ENCODE results near the gene KBTBD7. TPM values are rescaled to one million over a fixed set of nuclear protein-coding genes. Genes with fewer than 3 reads are reported as not detected.

KBTBD7 gene
- total and polyA plus RNA-seq, 2 of the 8 experiments (the other 6 are each of a cell fraction or from before 2014, with no cell fraction given), result 10.2 to 17.4 TPM

GRCh38 chr13:41144576-41144975 is 49.8 kb downstream of the KBTBD7 start:
- Histone ChIP-seq H4K8ac (ENCODE audit: extremely low read depth, insufficient read depth, low read length) (no peak overlapping the region), H3K9me3 (ENCODE audit: insufficient read depth in 2 of 2, low read depth in 1 of 2, low read length in 1 of 2) (peaks cover 20 to 23% of the 10 kb centered on the region in 2 experiments), H3K18ac (ENCODE audit: extremely low read depth, low read length) (no peak overlapping the region), H4K91ac (replicated peaks; ENCODE audit: insufficient read length, low read length) (no peak overlapping the region), H3K4ac (replicated peaks; ENCODE audit: insufficient read length, low read depth, low read length) (no peak overlapping the region), H3K56ac (replicated peaks; ENCODE audit: insufficient read length, low read depth, low read length) (no peak overlapping the region), H3K9ac (replicated peaks in 1 of 4; ENCODE audit: extremely low read depth in 1 of 4, low read depth in 3 of 4, low read length in 3 of 4) (no peak overlapping the region), H4K20me1 (replicated peaks in 1 of 2; ENCODE audit: control insufficient read depth in 1 of 2, insufficient read depth in 2 of 2, low read length in 2 of 2) (no peaks in the 10 kb centered on the region), H2BK20ac (ENCODE audit: low read length) (no peak overlapping the region), H3K36me3 (ENCODE audit: control insufficient read depth in 2 of 4, insufficient read depth in 4 of 4, low read length in 3 of 4) (peaks cover 0 to 11% (median 4%) of the 10 kb centered on the region in 4 experiments; a peak in 3 of 8 replicates), H3K27me3 (replicated peaks in 1 of 4; ENCODE audit: control insufficient read depth in 3 of 4, extremely low read depth in 1 of 4, insufficient read depth in 3 of 4, low read length in 3 of 4) (no peaks in the 10 kb centered on the region), H2AFZ (ENCODE audit: low read length) (no peak overlapping the region), H3K4me1 (replicated peaks in 1 of 4; ENCODE audit: control insufficient read depth in 3 of 4, insufficient read depth in 4 of 4, low read length in 3 of 4) (no peaks in the 10 kb centered on the region), H2BK120ac (replicated peaks; ENCODE audit: low read depth, low read length) (no peak overlapping the region), H3K23me2 (ENCODE audit: low read depth, low read length) (no peaks in the 10 kb centered on the region), H3K79me1 (ENCODE audit: low read depth, low read length) (no peaks in the 10 kb centered on the region), H3K79me2 (ENCODE audit: control insufficient read depth in 1 of 2, insufficient read depth in 2 of 2, low read length in 2 of 2) (no peaks in the 10 kb centered on the region), H3K4me2 (ENCODE audit: insufficient read depth in 1 of 2, low read depth in 2 of 2, low read length in 2 of 2) (no peak overlapping the region), H2BK15ac (ENCODE audit: low read length) (no peak overlapping the region), H3K14ac (ENCODE audit: insufficient read length) (no peak overlapping the region), H4K5ac (ENCODE audit: insufficient read length, low read depth, low read length) (no peak overlapping the region), H3K27ac (ENCODE audit: low read depth, low read length) (no peak overlapping the region), H2AK5ac (ENCODE audit: low read depth, low read length) (no peak overlapping the region), H3K4me3 (ENCODE audit: extremely low read depth in 1 of 4, insufficient read depth in 2 of 4, low read depth in 3 of 4, low read length in 4 of 4) (no peak overlapping the region), H2BK12ac (ENCODE audit: low read depth, low read length) (no peak overlapping the region), H3K23ac (ENCODE audit: insufficient read length) (no peak overlapping the region), H2BK5ac (ENCODE audit: low read depth, low read length) (no peak overlapping the region)
- POLR2A ChIA-PET (ENCODE audit: partially characterized antibody), result interaction anchor here (0.6 kb wide), 1 partner anchor 450 kb away, joined by 3 read pairs; no protein-coding TSS in a partner anchor
- CTCF ChIA-PET (ENCODE audit: partially characterized antibody), result interaction anchor here (0.7 to 1.2 kb wide), 3 partner anchors 14 to 96 kb away, joined by 3 read pairs; no protein-coding TSS in a partner anchor
- WGBS, 2 experiments (ENCODE audit: extremely low coverage in 1 of 2, insufficient coverage in 1 of 2, insufficient read length in 1 of 2, insufficient replicate concordance in 2 of 2, low coverage in 1 of 2, low lambda C conversion rate in 2 of 2, missing lambda C conversion rate in 1 of 2), result 85% methylated on average over 2 of the region's 2 CpGs; no CpG with 5 or more reads in 1 of the 2 experiments
- FAIRE-seq, result no peak
- no peak for DNase-seq (ENCODE audit: low read depth in 1 of 2, low spot score in 2 of 2)
- TF ChIP-seq MAFK (IDR thresholded peaks at IDR 0.05; ENCODE audit: low read depth, low read length) (no peak), BACH1 (IDR thresholded peaks at IDR 0.05; ENCODE audit: low read length) (no peak), KDM5A (IDR thresholded peaks at IDR 0.05; ENCODE audit: low read length) (no peak), POLR2AphosphoS5 (IDR thresholded peaks at IDR 0.05; ENCODE audit: low read depth, low read length) (no peak), FOSL1 (IDR thresholded peaks at IDR 0.05; ENCODE audit: insufficient read depth, low read depth, low read length) (no peak)
